C1 segment of cervical spinal cord (tissue), 14 donors: ENCODE data around the gene CD2.
A peak's percentile ranks its signal among the peaks of the same experiment; 100 is the strongest.
"Not testable (repeated sequence)": the region's sequence is repeated elsewhere in the genome, so short reads cannot be mapped to it uniquely, and the experiment has no call there.

Experiments
- DNase-seq, 14 donors: peaks; one replicate each; lab custom pipeline; 2025; lab: John Stamatoyannopoulos, UW

CD2 gene

GRCh38 chr1:116731439-116731838 is 22.8 kb upstream of the CD2 start:
- no peak for DNase-seq

- no peak for DNase-seq
Measured at GRCh38 chr1:116732726-116733125, 21.5 kb upstream of the CD2 start.

- no peak for DNase-seq
Measured at GRCh38 chr1:116733476-116734365, 20.5 kb upstream of the CD2 start.

DNA sequence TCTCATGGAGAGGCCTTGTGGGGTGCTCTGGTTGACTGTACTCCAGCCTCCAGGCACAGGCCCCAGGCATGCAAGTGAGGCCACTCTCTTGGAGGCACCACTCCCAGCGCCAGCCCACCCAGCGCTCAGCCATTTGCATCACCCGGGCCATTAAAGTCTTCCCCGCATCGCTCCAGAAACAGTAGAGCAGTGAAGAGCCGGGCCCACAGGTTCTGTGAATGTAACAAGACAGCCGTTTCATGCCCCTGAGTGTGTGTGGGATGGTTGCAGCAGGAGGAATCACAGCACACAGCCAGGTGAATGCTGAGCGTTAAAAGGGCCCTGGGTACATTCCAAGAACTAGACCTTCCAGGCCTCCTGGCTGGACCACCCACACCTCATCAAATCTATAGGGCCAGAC is 19.0 kb upstream of the CD2 start:
- DNase-seq, result no peak

DNA sequence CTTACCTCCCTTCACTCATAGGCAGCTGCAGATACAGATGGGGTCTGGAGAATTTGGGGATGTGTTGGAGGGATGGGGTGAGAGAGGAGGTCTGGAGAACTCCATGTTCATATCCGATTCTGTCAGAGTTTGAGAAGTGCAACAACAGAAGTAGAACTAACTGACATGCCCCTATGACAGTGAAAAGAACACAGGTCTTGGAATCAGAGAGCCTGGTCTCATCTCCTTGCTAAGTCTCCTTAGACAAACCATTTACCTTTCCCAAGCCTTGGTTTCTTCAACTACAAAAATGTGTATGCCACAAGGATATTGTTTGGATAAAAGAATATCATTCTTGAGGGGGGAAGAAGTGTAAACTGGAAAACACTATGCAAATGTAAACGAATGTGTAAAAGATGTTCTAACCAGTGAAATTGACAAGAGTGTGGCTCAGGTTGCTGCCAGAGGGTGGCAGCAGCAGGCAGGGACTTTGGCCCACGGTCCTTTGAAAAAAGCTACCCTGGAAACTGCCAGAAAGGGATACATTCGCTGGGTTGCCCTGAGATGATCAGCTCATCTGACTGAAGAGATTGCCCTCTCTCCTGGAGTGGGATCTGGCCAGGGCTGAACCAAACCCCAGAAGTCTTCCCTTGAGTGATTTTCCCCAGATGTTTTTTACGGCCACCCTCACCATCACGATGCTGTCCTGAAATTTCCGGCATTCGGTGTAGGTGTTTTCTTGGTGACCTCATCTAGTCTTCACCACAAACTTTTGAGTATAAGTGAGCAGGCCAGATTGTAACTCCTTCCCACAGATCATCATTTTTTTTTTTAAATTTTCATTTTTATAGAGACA is 17.0 kb upstream of the CD2 start:
- peak in 7 of 14 donors; percentile 3 to 46 (median 15) for DNase-seq

- no peak for DNase-seq
Measured at GRCh38 chr1:116737855-116738321, 16.3 kb upstream of the CD2 start.

GRCh38 chr1:116738673-116739370 is 15.4 kb upstream of the CD2 start:
- no peak for DNase-seq

DNA sequence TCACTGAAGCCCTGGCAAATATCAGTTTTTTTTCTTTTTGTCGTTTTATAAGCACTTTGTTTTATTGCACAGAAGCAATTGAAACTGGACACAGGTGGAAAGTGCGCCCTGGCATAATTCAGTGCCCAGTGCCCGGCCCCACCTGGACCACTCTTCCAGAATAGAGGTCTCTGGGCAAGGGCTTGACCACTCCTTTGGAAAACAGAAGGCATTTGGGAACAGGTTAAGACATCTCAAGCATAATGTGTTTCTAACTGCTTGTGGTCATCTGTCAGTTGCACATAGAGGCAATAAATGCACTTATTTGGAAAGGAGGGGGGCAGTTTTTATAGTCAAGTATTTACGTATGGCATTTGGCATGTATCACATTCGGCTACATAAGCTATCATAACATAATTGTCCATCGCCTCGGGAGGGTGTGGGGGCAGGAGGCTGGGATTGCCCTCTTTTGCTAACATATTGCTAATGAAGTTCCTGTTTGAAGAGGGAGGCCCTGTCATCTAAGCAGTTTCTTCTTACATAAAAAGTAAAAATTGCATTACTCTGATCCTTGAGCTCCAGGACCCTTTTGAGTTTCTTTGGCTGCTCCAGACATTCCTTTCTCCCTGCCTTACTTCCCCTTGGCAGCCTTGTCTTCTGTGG is 14.7 kb upstream of the CD2 start:
- DNase-seq, result no peak

DNA sequence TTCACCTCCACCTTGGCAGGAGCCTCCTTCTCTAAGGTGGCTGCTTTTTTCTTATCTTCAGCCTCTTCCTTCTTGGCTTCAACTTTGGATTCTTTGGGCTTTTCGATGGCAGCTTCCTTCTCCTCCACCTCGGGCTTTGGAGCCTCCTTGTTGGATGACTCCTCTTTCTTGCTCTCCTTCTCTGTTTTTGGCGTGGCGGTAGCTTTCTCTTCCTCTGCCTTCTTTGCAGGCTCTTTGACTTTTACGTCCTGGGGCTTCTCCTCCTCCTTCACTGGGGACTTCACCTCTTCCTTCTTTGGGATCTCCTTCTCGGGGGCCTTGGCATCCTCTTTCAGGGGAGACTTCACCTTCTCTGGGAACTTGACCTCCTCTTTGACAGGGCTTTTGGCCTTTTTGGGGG is 13.9 kb upstream of the CD2 start:
- no peak for DNase-seq

DNA sequence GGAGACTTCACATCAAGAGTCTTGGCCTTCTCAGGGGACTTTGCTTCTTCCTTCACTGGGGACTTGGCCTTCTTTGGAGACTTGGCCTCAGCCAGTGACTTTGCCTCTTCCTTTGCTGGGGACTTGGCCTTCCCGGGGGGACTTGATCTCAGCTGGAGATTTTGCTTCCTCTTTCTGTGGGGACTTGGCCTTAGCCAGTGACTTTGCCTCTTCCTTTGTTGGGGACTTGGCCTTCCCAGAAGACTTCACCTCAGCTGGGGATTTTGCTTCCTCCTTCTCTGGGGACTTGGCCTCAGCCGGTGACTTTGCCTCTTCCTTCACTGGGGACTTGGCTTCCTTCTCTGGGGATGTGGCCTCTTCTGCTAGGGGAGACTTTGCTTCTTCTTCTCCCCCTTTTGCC is 13.5 kb upstream of the CD2 start:
- no peak for DNase-seq

- no peak for DNase-seq
Measured at GRCh38 chr1:116741836-116742565, 12.2 kb upstream of the CD2 start.

DNA sequence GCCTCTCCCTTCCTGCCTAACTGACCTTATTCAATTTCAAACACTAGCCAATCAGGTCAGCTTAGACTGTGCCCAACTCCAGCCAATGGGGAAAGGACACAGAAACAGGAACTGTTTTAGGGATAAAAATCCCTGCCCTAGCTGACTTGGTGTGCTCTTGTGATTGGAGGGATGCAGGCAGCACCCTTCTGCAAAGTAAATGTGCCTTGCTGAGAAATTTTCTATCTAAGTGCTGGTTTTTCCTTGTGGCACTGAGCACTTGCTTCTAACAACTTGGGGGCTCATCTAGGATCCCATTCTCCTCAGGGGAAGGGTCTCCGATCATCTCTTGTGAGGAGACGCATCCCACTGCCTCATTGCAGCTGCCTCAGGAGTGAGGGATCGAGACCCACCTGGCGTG is 10.7 kb upstream of the CD2 start:
- no peak for DNase-seq

GRCh38 chr1:116748272-116748671 is 6.0 kb upstream of the CD2 start:
- no peak for DNase-seq

- no peak for DNase-seq
Measured at GRCh38 chr1:116751146-116751545, 3.1 kb upstream of the CD2 start.

GRCh38 chr1:116751621-116752020 is 2.6 kb upstream of the CD2 start:
- no peak for DNase-seq

DNA sequence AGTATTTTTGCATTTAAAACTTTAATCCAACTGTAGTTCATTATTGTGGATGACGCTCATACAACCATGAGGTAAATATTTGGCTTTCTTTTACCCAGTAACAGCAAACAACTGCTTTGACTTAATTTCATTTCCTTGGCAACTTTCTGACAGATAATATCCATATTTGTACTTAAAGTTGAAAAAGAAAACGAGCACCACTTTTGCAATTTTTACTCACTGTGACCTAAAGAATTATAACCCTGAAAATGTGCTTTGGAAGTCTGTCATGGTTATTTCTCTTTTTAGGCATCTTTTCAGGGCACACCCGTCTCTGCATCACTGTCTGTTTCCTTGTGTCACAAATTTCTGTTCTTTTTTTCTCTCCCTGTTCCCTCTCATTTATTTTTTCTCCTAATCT is 918 bp upstream of the CD2 start:
- no peak for DNase-seq

DNA sequence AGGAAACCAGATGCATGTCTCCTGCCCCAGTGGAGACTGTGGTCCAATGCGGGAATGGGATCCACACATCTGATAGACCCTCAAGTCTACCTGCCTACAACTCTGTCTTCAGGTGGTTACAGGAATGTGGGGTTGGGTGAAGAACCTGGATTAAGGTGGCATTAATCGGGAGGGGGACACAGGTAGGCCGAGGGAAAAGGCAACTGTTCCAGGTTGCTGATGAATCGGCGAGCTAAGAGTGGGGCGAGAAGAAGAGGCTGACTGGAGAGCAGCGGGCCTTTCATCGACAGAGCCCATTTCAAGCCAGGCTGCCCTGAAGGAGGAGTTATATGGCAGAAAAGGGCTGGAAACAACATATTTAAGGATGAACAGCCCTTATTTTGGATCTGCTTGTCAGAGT is 836 bp downstream of the CD2 start:
- DNase-seq, result no peak

- DNase-seq, result no peak
Measured at GRCh38 chr1:116755681-116756080, 1.5 kb downstream of the CD2 start.

DNA sequence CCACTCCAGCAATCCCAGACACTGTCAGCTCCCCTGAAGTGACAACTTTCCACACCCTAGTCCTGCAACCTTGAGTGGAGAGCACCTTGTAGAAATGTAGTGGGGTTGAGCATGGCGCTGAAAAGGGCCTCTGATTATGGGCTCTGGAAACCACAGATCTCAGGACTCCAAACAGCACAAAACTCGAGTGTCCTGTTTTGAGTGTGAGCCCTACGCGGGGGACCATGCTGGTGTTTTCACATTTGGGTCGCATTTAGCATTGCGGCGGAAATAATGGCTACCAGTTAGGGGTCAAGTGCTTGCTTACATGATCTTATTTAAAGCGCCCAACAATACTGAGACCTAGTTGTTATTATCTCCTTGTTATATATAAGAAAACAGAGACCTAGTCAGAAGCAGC is 1.9 kb downstream of the CD2 start:
- DNase-seq, result not testable (repeated sequence)

GRCh38 chr1:116758456-116758815 is 4.2 kb downstream of the CD2 start:
- DNase-seq, result not testable (repeated sequence)

GRCh38 chr1:116759636-116760035 is 5.4 kb downstream of the CD2 start:
- DNase-seq, result no peak
